Sigmoid colon (tissue), 3 donors: ENCODE results near the gene ATG4A.

Experiments used
- CTCF ChIP-seq, 4 experiments: fragments of 450-650 bp in 3 of 4; fragments of 200-600 bp in 1 of 4; IDR thresholded peaks; one replicate each; pipeline ENCODE4 v1.5.1; 2016 to 2019; ENCODE audit warnings: antibody characterized with exemption in 4 of 4, mild to moderate bottlenecking in 3 of 4, moderate library complexity in 2 of 4
- POLR2A ChIP-seq, 2 donors: fragments of 450-650 bp; IDR thresholded peaks; one replicate each; pipeline ENCODE4 v1.6.1; 2016; ENCODE audit warnings: antibody characterized with exemption in 2 of 2, mild to moderate bottlenecking in 2 of 2, moderate library complexity in 2 of 2

GRCh38 chrX:108186811-108187210 lies 95.2 kb downstream of the ATG4A start:
- TF ChIP-seq POLR2A (IDR thresholded peaks at IDR 0.05) (no peak), CTCF (IDR thresholded peaks at IDR 0.05) (no peak)
